Fibroblast of lung (primary cell): ENCODE results near the gene SHISAL1. TPM values are rescaled to one million over a fixed set of nuclear protein-coding genes. Genes with fewer than 3 reads are reported as not detected.
A peak's percentile ranks its signal among the peaks of the same experiment; 100 is the strongest.

Source experiments
- DNase-seq, 2 donors: peaks; one replicate each; pipeline versions ENCODE4 v3.0.0 to v3.0.0-alpha.2; 2010; ENCODE audit warnings: low read depth in 2 of 2
- H2AFZ ChIP-seq: 2 replicates; pipeline ENCODE4 v1.5.1; 2012; ENCODE audit warnings: low read length, control low read depth, inconsistent platforms
- H3K27ac ChIP-seq: 2 replicates; pipeline ENCODE4 v1.5.1; 2011; ENCODE audit warnings: low read length, control low read depth; ENCODE audit not compliant: insufficient read depth
- H3K27me3 ChIP-seq: 2 replicates; pipeline ENCODE4 v1.5.1; 2011; ENCODE audit warnings: mild to moderate bottlenecking, low read length; ENCODE audit not compliant: control insufficient read depth, insufficient read depth
- H3K36me3 ChIP-seq: 2 replicates; pipeline ENCODE4 v1.5.1; 2011; ENCODE audit warnings: low read length; ENCODE audit not compliant: control insufficient read depth, insufficient read depth
- H3K4me1 ChIP-seq: 2 replicates; pipeline ENCODE4 v1.5.1; 2011; ENCODE audit warnings: low read length; ENCODE audit not compliant: control insufficient read depth, insufficient read depth; ENCODE audit errors: extremely low read depth
- H3K4me2 ChIP-seq: 2 replicates; pipeline ENCODE4 v1.5.1; 2011; ENCODE audit warnings: low read length, control low read depth; ENCODE audit not compliant: insufficient read depth; ENCODE audit errors: extremely low read depth
- H3K4me3 ChIP-seq, 4 experiments: fragments of 200-600 bp in 1 of 4; sonication (generic) in 1 of 4; replicated peaks in 1 of 4; 2 replicates each; pipeline ENCODE4 v1.5.1; 2011 to 2016; ENCODE audit warnings: low read length in 4 of 4, low read depth in 3 of 4, mild to moderate bottlenecking in 3 of 4, control low read depth in 2 of 4, inconsistent platforms in 1 of 4, mixed read lengths in 1 of 4; ENCODE audit not compliant: insufficient read depth in 1 of 4; ENCODE audit errors: control extremely low read depth in 1 of 4
- H3K79me2 ChIP-seq: 2 replicates; pipeline ENCODE4 v1.5.1; 2012; ENCODE audit warnings: mild to moderate bottlenecking, low read length, inconsistent platforms; ENCODE audit not compliant: control insufficient read depth, insufficient read depth
- H3K9ac ChIP-seq: 2 replicates; pipeline ENCODE4 v1.5.1; 2011; ENCODE audit warnings: mild to moderate bottlenecking, low read length, control low read depth; ENCODE audit not compliant: insufficient read depth
- H3K9me3 ChIP-seq: 2 replicates; pipeline ENCODE4 v1.5.1; 2012; ENCODE audit warnings: low read depth, low read length; ENCODE audit not compliant: control insufficient read depth, insufficient read depth
- H4K20me1 ChIP-seq: 2 replicates; pipeline ENCODE4 v1.5.1; 2011; ENCODE audit warnings: low read length; ENCODE audit not compliant: control insufficient read depth, insufficient read depth; ENCODE audit errors: extremely low read depth
- EZH2 ChIP-seq: IDR thresholded peaks from 2 replicates; pipeline ENCODE4 v1.5.1; 2012; ENCODE audit warnings: low read length, control low read depth, mild to moderate bottlenecking; ENCODE audit errors: missing control alignments
- polyA minus RNA-seq: library from RNA; depleted of rRNA, polyadenylated mRNA; stranded (reverse); fragments of >200 nt; gene quantifications from 2 replicates; pipeline ENCODE4 v1.2.3, GENCODE V29; 2011; ENCODE audit warnings: low replicate concordance
- polyA plus RNA-seq, 2 donors: library from polyadenylated mRNA; depleted of rRNA in 1 of 2; stranded (reverse) in 1 of 2; unstranded in 1 of 2; fragments of >200 nt; gene quantifications; 2 replicates each; pipeline ENCODE4 v1.2.1, GENCODE V29; 2011 to 2012; ENCODE audit warnings: missing spikeins in 1 of 2
- total RNA-seq: library from RNA; depleted of rRNA; stranded (reverse); fragments of >200 nt; gene quantifications from 2 replicates; pipeline ENCODE4 v1.2.1, GENCODE V29; 2014
- TF ChIP-seq, protein P1 (sequence below), 2 donors: IDR thresholded peaks in 1 of 2; conservative IDR thresholded peaks in 1 of 2; 1 replicate in 1 of 2; 2 replicates in 1 of 2; pipeline ENCODE4 v1.5.1; 2011 to 2012; ENCODE audit warnings: low read length in 2 of 2, control low read depth in 1 of 2, inconsistent platforms in 1 of 2, low read depth in 1 of 2, mild to moderate bottlenecking in 1 of 2

The SHISAL1 gene
- total RNA-seq = 2.1 and 3.5 TPM in 2 replicates
- polyA plus RNA-seq = 0.73 and 2.0 TPM in 2 replicates
- polyA plus RNA-seq (2012) = 0.54 and 1.7 TPM in 2 replicates
- 0.90 and 3.2 TPM in 2 replicates for polyA minus RNA-seq

DNA sequence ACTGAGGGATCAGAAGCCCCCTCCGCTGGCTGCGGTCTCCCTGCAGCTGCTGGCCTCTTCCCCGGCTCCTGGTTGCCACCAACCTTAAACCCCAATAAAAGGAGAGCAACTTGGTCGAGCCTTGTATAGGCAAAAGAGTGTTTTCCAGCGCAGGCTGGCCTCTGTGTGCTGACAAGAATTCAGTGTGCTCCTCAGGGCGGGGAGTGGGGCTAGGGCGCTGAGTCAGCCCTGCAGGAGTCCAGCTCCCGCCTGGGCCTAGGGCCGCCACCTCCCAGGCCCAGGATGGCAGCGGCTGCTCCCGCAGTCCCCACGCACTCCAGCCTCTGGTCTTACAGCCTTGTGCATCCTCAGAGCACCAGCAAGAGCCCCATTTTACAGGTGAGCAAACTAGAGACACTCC lies at the start of gene SHISAL1:
Gene SHISAL1, minus strand, starts transcription at position 186 of the 400 bp plus-strand sequence. CDS start 12,006 bp downstream, outside the sequence.
- H3K9me3 ChIP-seq = no peaks in the 10 kb centered on the region
- no peak within 1 kb of the TSS for H2AFZ ChIP-seq
- H4K20me1 ChIP-seq = no peaks in the 10 kb centered on the region
- H3K27me3 ChIP-seq = no peaks in the 10 kb centered on the region
- no peak within 1 kb of the TSS for H3K4me3 ChIP-seq
- no peak within 1 kb of the TSS for H3K4me2 ChIP-seq
- H3K9ac ChIP-seq = no peak within 1 kb of the TSS
- TF ChIP-seq, protein P1, sequence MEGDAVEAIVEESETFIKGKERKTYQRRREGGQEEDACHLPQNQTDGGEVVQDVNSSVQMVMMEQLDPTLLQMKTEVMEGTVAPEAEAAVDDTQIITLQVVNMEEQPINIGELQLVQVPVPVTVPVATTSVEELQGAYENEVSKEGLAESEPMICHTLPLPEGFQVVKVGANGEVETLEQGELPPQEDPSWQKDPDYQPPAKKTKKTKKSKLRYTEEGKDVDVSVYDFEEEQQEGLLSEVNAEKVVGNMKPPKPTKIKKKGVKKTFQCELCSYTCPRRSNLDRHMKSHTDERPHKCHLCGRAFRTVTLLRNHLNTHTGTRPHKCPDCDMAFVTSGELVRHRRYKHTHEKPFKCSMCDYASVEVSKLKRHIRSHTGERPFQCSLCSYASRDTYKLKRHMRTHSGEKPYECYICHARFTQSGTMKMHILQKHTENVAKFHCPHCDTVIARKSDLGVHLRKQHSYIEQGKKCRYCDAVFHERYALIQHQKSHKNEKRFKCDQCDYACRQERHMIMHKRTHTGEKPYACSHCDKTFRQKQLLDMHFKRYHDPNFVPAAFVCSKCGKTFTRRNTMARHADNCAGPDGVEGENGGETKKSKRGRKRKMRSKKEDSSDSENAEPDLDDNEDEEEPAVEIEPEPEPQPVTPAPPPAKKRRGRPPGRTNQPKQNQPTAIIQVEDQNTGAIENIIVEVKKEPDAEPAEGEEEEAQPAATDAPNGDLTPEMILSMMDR (conservative IDR thresholded peaks at IDR 0.05 in 1 of 2, IDR thresholded peaks at IDR 0.05 in 1 of 2; ENCODE audit: low read depth in 1 of 2, low read length in 2 of 2) = no peak
- TF ChIP-seq EZH2 = no peak
- H3K4me1 ChIP-seq = peaks cover 11% of the 10 kb centered on the region
- no peaks in the 10 kb centered on the region for H3K79me2 ChIP-seq
- H3K27ac ChIP-seq = no peak within 1 kb of the TSS
- H3K36me3 ChIP-seq = no peaks in the 10 kb centered on the region
- DNase-seq = peak in 1 of 2 donors; percentile 74

DNA sequence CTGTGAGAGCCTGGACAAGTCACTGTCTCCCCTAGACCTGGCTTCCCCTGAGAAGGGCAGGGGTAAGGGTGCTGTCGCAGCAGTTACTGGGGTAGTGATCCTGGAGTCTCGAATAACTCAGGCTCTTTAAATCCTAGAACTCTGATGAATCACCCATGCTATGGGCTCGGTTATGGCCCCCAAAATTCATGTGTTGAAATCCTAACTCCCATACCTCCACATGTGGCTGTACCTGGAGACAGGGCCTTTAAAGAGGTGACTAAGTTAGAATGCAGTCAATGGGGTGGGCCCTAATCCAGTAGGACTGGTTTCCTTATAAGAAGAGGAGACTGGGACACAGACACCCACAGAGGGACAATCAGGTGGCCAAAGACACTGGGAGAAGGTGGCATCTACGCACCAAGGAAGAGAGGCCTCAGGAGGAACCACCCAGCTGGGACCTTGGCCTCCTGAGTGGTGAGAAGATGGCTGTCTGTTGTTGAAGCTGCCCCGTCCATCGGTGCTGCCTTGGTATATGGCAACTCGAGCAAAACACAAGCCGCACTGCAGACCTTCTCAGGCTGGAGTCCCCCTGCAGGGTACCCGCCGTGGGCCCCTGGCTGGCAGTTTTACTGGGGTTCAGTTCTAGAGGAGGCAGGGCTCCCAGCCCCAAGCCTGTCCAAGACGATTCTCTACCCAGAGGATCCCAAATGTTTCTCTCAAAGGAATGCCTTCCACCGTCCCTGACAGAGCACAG lies 48.8 kb upstream of the SHISAL1 start:
- no peak for DNase-seq
- no peak for TF ChIP-seq EZH2
- TF ChIP-seq, protein P1 (conservative IDR thresholded peaks at IDR 0.05 in 1 of 2, IDR thresholded peaks at IDR 0.05 in 1 of 2; ENCODE audit: low read depth in 1 of 2, low read length in 2 of 2) = no peak
- H2AFZ ChIP-seq = no peak overlapping the region
- no peaks in the 10 kb centered on the region for H3K79me2 ChIP-seq
- no peaks in the 10 kb centered on the region for H3K27me3 ChIP-seq
- peak overlapping the region; percentile 81 for H3K27ac ChIP-seq
- H4K20me1 ChIP-seq = no peaks in the 10 kb centered on the region
- no peak overlapping the region for H3K4me3 ChIP-seq
- no peak overlapping the region for H3K9ac ChIP-seq
- no peaks in the 10 kb centered on the region for H3K36me3 ChIP-seq
- no peaks in the 10 kb centered on the region for H3K9me3 ChIP-seq
- H3K4me2 ChIP-seq = no peak overlapping the region
- H3K4me1 ChIP-seq = peaks cover 38% of the 10 kb centered on the region

DNA sequence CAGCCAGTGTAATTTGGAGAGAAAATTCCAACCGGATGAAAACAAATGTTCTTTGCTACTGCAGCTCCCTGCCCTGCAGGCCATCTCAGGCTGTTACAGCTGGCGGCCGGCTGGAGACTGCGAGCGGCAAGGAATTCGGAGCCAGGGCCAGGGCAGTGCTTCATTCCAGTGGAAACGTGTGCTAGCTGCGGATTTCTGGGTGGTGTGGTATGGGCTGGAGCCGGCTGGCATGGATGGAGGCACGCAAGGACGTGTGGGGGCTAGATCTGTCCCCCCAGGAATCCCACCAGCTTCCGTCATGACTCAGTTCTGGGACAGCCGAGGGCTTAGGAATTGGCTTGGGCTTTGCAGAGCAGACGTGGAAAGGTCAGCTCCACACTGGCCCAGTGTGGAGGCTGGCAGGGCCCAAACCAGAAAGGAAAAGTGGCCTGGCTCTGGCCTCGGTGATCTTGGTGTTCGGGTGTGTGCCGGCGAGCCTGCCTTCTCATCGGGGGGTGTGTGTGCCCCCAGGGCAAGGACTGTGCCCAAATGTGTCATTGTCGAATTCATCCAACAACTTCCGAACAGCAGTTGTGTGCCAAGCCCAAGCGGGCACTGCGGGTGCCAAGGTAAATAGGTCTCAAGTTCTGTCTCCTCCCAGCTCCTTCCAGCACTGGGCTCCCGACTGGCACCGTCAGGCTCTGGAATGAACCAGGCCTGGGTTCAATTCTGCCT lies 48.1 kb upstream of the SHISAL1 start:
- no peaks in the 10 kb centered on the region for H3K9me3 ChIP-seq
- peak overlapping the region; percentile 81 for H3K27ac ChIP-seq

More for the DNA sequence above, 48.1 kb upstream of the SHISAL1 start:
- Histone ChIP-seq H3K9ac (peak overlapping the region; percentile 3), H3K36me3 (no peaks in the 10 kb centered on the region), H4K20me1 (no peaks in the 10 kb centered on the region), H3K4me3 (no peak overlapping the region), H3K4me2 (peak overlapping the region; percentile 47), H2AFZ (no peak overlapping the region), H3K27me3 (no peaks in the 10 kb centered on the region), H3K79me2 (no peaks in the 10 kb centered on the region), H3K4me1 (peaks cover 38% of the 10 kb centered on the region)
- peak; percentile 54 to 93 for DNase-seq
- no peak for TF ChIP-seq EZH2
- TF ChIP-seq, protein P1 (conservative IDR thresholded peaks at IDR 0.05 in 1 of 2, IDR thresholded peaks at IDR 0.05 in 1 of 2; ENCODE audit: low read depth in 1 of 2, low read length in 2 of 2) = peak; percentile 15 to 49
